ENCODE results near the gene CCDC82. TPM values are rescaled to one million over a fixed set of nuclear protein-coding genes. Genes with fewer than 3 reads are reported as not detected.

The CCDC82 gene
- total RNA-seq, 1 experiment from 2014 or later = 25.3 TPM

- intact Hi-C loops (cut with micrococcal nuclease; ENCODE audit: unreplicated experiment) = no loop called here
These were observed 82.6 kb downstream of the CCDC82 start for GRCh38 chr11:96306933-96307775.

More at GRCh38 chr11:96306933-96307775, 82.6 kb downstream of the CCDC82 start:
- Histone ChIP-seq H3K9me3 (ENCODE audit: control insufficient read depth, insufficient read depth, low read depth, low read length) (no peaks in the 10 kb centered on the region), H3K4me3 (ENCODE audit: low read depth in 2 of 2, low read length in 2 of 2) (peak overlapping the region; percentile 27 to 59), H3K27me3 (ENCODE audit: control insufficient read depth, insufficient read depth, low read length) (no peaks in the 10 kb centered on the region), H3K4me1 (ENCODE audit: control insufficient read depth, insufficient read depth, low read length) (peaks cover 82% of the 10 kb centered on the region), H3K27ac (ENCODE audit: low read length) (peak overlapping the region; percentile 91), H3K36me3 (ENCODE audit: control insufficient read depth, insufficient read depth, low read length) (no peaks in the 10 kb centered on the region)
- ChIA-PET POLR2A (interaction anchor here (0.6 to 2.0 kb wide), 6 partner anchors 24 to 88 kb away, joined by 3 to 13 read pairs (median 6); partner anchors contain the start of gene MAML2), CTCF (interaction anchor here (1.0 to 2.2 kb wide), 4 partner anchors 32 to 83 kb away, joined by 3 to 8 read pairs (median 4); partner anchors contain the start of genes CCDC82, JRKL and MAML2)
- peak; percentile 95 for DNase-seq (ENCODE audit: low read depth, low spot score)
- in situ Hi-C loops (cut with HindIII; ENCODE audit: low pct_unique_long_range_greater_than_20kb, low sequenced_read_pairs) = no loop called here
- TF ChIP-seq CTCF (IDR thresholded peaks at IDR 0.05) = no peak
- no peak for TF ChIP-seq POLR2AphosphoS5 (IDR thresholded peaks at IDR 0.05; ENCODE audit: low read depth, low read length)
- TF ChIP-seq TCF7L2 (IDR thresholded peaks at IDR 0.05; ENCODE audit: low read depth, low read length) = no peak; the same call in 1 of the 2 replicates
- no peak for TF ChIP-seq REST (IDR thresholded peaks at IDR 0.05; ENCODE audit: insufficient read depth in 1 of 2, low read depth in 2 of 2, low read length in 1 of 2)
- no peak for TF ChIP-seq SIN3A (IDR thresholded peaks at IDR 0.05; ENCODE audit: borderline replicate concordance, insufficient read depth, low read depth, low read length)
- ATAC-seq = peak; percentile 86
- BruUV-seq (replicated peaks) = no TSS peak

Data from Panc1 (cell line).